ENCODE measurements around the gene FGF6. TPM values are rescaled to one million over a fixed set of nuclear protein-coding genes. Genes with fewer than 3 reads are reported as not detected.

The FGF6 gene
- total and polyA plus RNA-seq, 9 of the 15 experiments (the other 6 are each of a cell fraction or from before 2014, with no cell fraction given) = 0.14 TPM; not detected in 8

- intact Hi-C loops (cut with micrococcal nuclease) (no loop called here), in situ Hi-C loops (cut with MboI) (no loop called here)
- Histone ChIP-seq H2AFZ (ENCODE audit: low read depth, low read length) (no peak overlapping the region), H3K9ac (ENCODE audit: insufficient read depth in 1 of 2, low read depth in 2 of 2, low read length in 2 of 2) (no peak overlapping the region), H3K79me2 (ENCODE audit: control insufficient read depth, insufficient read depth, low read length) (no peaks in the 10 kb centered on the region), H3K27ac (ENCODE audit: extremely low read depth, low read depth, low read length) (no peak overlapping the region), H4K20me1 (replicated peaks; ENCODE audit: control insufficient read depth, insufficient read depth, low read length) (no peaks in the 10 kb centered on the region), H3K9me3 (replicated peaks; ENCODE audit: control insufficient read depth, insufficient read depth, low read depth, low read length) (no peaks in the 10 kb centered on the region; the same call in 1 of the 2 replicates), H3K4me3 (no peak overlapping the region), H3K4me2 (ENCODE audit: insufficient read depth, low read length) (no peak overlapping the region), H3K36me3 (ENCODE audit: control insufficient read depth, insufficient read depth, low read length) (no peaks in the 10 kb centered on the region), H3K4me1 (replicated peaks in 1 of 2; ENCODE audit: control insufficient read depth in 2 of 2, insufficient read depth in 2 of 2, low read length in 2 of 2) (no peaks in the 10 kb centered on the region), H3K9me1 (ENCODE audit: control insufficient read depth, insufficient read depth, low read length) (no peaks in the 10 kb centered on the region), H3K27me3 (ENCODE audit: control insufficient read depth in 2 of 2, insufficient read depth in 2 of 2, low read length in 2 of 2) (peaks cover 2 to 16% of the 10 kb centered on the region in 2 experiments; a peak in 3 of 5 replicates)
- ChIA-PET POLR2A (no interaction called here), CTCF (ENCODE audit: low intra/inter-chr PET ratio) (no interaction called here)
- FAIRE-seq (no peak), DNase-seq (ENCODE audit: extremely low read depth in 1 of 4, low spot score in 3 of 4) (no peak), ATAC-seq (no peak)
- BruUV-seq (replicated peaks) = no TSS peak
- 0% methylated on average over 4 of the region's 4 CpGs for WGBS (ENCODE audit: insufficient coverage, low coverage, missing lambda C conversion rate)
- TF ChIP-seq ARID3A (IDR thresholded peaks at IDR 0.05; ENCODE audit: borderline replicate concordance, low read depth, low read length) (no peak), KDM4B (IDR thresholded peaks at IDR 0.05; ENCODE audit: borderline replicate concordance in 2 of 2, low read depth in 1 of 2) (no peak), SREBF2 (CRISPR knock-in tag; IDR thresholded peaks at IDR 0.05) (no peak), NUFIP1 (IDR thresholded peaks at IDR 0.05; ENCODE audit: partially characterized antibody) (no peak), E2F6 (IDR thresholded peaks at IDR 0.05; ENCODE audit: borderline replicate concordance in 1 of 2, extremely low read depth in 1 of 2, insufficient read depth in 1 of 2, insufficient read length in 1 of 2, low read depth in 1 of 2, low read length in 1 of 2, poor library complexity in 1 of 2, severe bottlenecking in 1 of 2) (no peak), COPS2 (conservative IDR thresholded peaks at IDR 0.05) (no peak), ETS1 (conservative IDR thresholded peaks at IDR 0.05; ENCODE audit: control insufficient read depth, low read depth, low read length) (no peak), SRSF3 (IDR thresholded peaks at IDR 0.05; ENCODE audit: insufficient read depth, low read length) (no peak), KHSRP (IDR thresholded peaks at IDR 0.05) (no peak), CBFA2T2 (conservative IDR thresholded peaks at IDR 0.05) (no peak), DEAF1 (CRISPR knock-in tag; IDR thresholded peaks at IDR 0.05) (no peak), ZNF316 (IDR thresholded peaks at IDR 0.05) (no peak), GATA2 (CRISPR knock-in tag; IDR thresholded peaks at IDR 0.05) (no peak), CLOCK (CRISPR knock-in tag; IDR thresholded peaks at IDR 0.05; ENCODE audit: borderline replicate concordance) (no peak)
These were observed 8.8 kb upstream of the FGF6 start for GRCh38 chr12:4454315-4454860.
